Karpas-422 (cell line): Measurements from ENCODE around the gene SYT11. TPM values are rescaled to one million over a fixed set of nuclear protein-coding genes. Genes with fewer than 3 reads are reported as not detected.
A peak's percentile ranks its signal among the peaks of the same experiment; 100 is the strongest.
"Not testable (repeated sequence)": the region's sequence is repeated elsewhere in the genome, so short reads cannot be mapped to it uniquely, and the experiment has no call there.

Experiments
- DNase-seq: peaks from one replicate; pipeline ENCODE4 v3.0.0-alpha.2; 2015
- H2AFZ ChIP-seq: fragments of 200-600 bp; sonication (generic); 2 replicates; pipeline ENCODE4 v1.6.1; 2014; ENCODE audit warnings: antibody characterized with exemption, low read length, mixed read lengths
- H3K27ac ChIP-seq: fragments of 200-600 bp; sonication (generic); 2 replicates; pipeline ENCODE4 v1.5.1; 2014; ENCODE audit warnings: mild to moderate bottlenecking, low read length, moderate library complexity
- H3K27me3 ChIP-seq: fragments of 200-600 bp; sonication (generic); 2 replicates; pipeline ENCODE4 v1.6.1; 2014; ENCODE audit warnings: low read length, mixed read lengths
- H3K36me3 ChIP-seq: fragments of 200-600 bp; sonication (generic); 2 replicates; pipeline ENCODE4 v1.6.1; 2014; ENCODE audit warnings: low read length, mixed read lengths; ENCODE audit not compliant: insufficient read depth
- H3K4me1 ChIP-seq: fragments of 200-600 bp; sonication (generic); 2 replicates; pipeline ENCODE4 v1.6.1; 2014; ENCODE audit warnings: mild to moderate bottlenecking, low read length, mixed read lengths
- H3K4me2 ChIP-seq: fragments of 200-600 bp; sonication (generic); 2 replicates; pipeline ENCODE4 v1.6.1; 2014; ENCODE audit warnings: low read length, low read depth, mild to moderate bottlenecking; ENCODE audit not compliant: poor library complexity, severe bottlenecking
- H3K4me3 ChIP-seq: fragments of 200-600 bp; sonication (generic); 2 replicates; pipeline ENCODE4 v1.5.1; 2014; ENCODE audit warnings: mild to moderate bottlenecking, antibody characterized with exemption, low read length, mixed read lengths
- H3K79me2 ChIP-seq: fragments of 200-600 bp; sonication (generic); 2 replicates; pipeline ENCODE4 v1.6.1; 2014; ENCODE audit warnings: mild to moderate bottlenecking, low read length, mixed read lengths
- H3K9ac ChIP-seq: fragments of 200-600 bp; sonication (generic); 2 replicates; pipeline ENCODE4 v1.6.0; 2014; ENCODE audit warnings: low read length
- H3K9me2 ChIP-seq: fragments of 200-600 bp; sonication (generic), shearing (Covaris generic); replicated peaks from 2 replicates; pipeline ENCODE4 v1.6.0; 2014; ENCODE audit warnings: mild to moderate bottlenecking, low read length, moderate library complexity; ENCODE audit not compliant: insufficient read depth
- H3K9me3 ChIP-seq: fragments of 300-700, 200-600 bp; sonication (generic); 2 replicates; pipeline ENCODE4 v1.6.1; 2014; ENCODE audit warnings: low read length, mixed read lengths
- H4K20me1 ChIP-seq: fragments of 200-600 bp; sonication (generic); 2 replicates; pipeline ENCODE4 v1.6.1; 2014; ENCODE audit warnings: mild to moderate bottlenecking, antibody characterized with exemption, low read length, low read depth; ENCODE audit not compliant: insufficient read depth
- total RNA-seq: library from RNA; depleted of rRNA; stranded (reverse); fragments of >200 nt; shearing (Covaris generic); gene quantifications from 2 replicates; pipeline ENCODE4 v1.2.3, GENCODE V29; 2014; ENCODE audit warnings: low replicate concordance

Gene SYT11
- total RNA-seq, 1 experiment from 2014 or later = 51.2 TPM

- H3K9ac ChIP-seq = no peak overlapping the region
- peaks cover 63% of the 10 kb centered on the region for H3K79me2 ChIP-seq
- H2AFZ ChIP-seq = no peak overlapping the region
- H3K27me3 ChIP-seq = no peaks in the 10 kb centered on the region
- H3K9me3 ChIP-seq = no peaks in the 10 kb centered on the region
- no peaks in the 10 kb centered on the region for H3K9me2 ChIP-seq
- no peak overlapping the region for H3K27ac ChIP-seq
- H4K20me1 ChIP-seq = no peaks in the 10 kb centered on the region
- H3K36me3 ChIP-seq = 0 out of 2 replicates have a peak, but pooled peaks cover 5% of the 10 kb centered on the region
- no peak overlapping the region for H3K4me3 ChIP-seq
- no peak overlapping the region for H3K4me2 ChIP-seq
- peaks cover 8% of the 10 kb centered on the region for H3K4me1 ChIP-seq
- DNase-seq = peak; percentile 51
Observed at GRCh38 chr1:155834296-155834926, 25.0 kb upstream of the SYT11 start.

- H3K9me2 ChIP-seq, H3K4me1 ChIP-seq, H3K9ac ChIP-seq, H3K4me3 ChIP-seq, H4K20me1 ChIP-seq, H3K36me3 ChIP-seq, H3K27ac ChIP-seq, H3K4me2 ChIP-seq, H3K27me3 ChIP-seq, H3K9me3 ChIP-seq, H2AFZ ChIP-seq, DNase-seq: not testable (repeated sequence)
- peaks cover 64% of the 10 kb centered on the region for H3K79me2 ChIP-seq
Observed at GRCh38 chr1:155834927-155835399, 24.4 kb upstream of the SYT11 start.

GRCh38 chr1:155835548-155835947 lies 23.8 kb upstream of the SYT11 start:
- H2AFZ ChIP-seq = no peak overlapping the region
- no peak overlapping the region for H3K27ac ChIP-seq
- no peak overlapping the region for H3K4me3 ChIP-seq
- H3K79me2 ChIP-seq = peaks cover 69% of the 10 kb centered on the region
- H3K9me3 ChIP-seq = no peaks in the 10 kb centered on the region
- H3K4me2 ChIP-seq = no peak overlapping the region
- 0 out of 2 replicates have a peak, but pooled peaks cover 5% of the 10 kb centered on the region for H3K36me3 ChIP-seq
- peaks cover 8% of the 10 kb centered on the region for H3K4me1 ChIP-seq
- no peaks in the 10 kb centered on the region for H3K9me2 ChIP-seq
- H3K9ac ChIP-seq = no peak overlapping the region
- no peaks in the 10 kb centered on the region for H3K27me3 ChIP-seq
- no peaks in the 10 kb centered on the region for H4K20me1 ChIP-seq
- peak; percentile 32 for DNase-seq

- Histone ChIP-seq H3K79me2 (peaks cover 89% of the 10 kb centered on the region), H3K9ac (no peak overlapping the region), H3K27ac (no peak overlapping the region), H3K9me3 (no peaks in the 10 kb centered on the region), H3K27me3 (no peaks in the 10 kb centered on the region), H2AFZ (no peak overlapping the region), H3K4me2 (no peak overlapping the region), H4K20me1 (no peaks in the 10 kb centered on the region), H3K4me1 (no peaks in the 10 kb centered on the region), H3K9me2 (no peaks in the 10 kb centered on the region), H3K36me3 (peaks cover 17% of the 10 kb centered on the region; the same call in 1 of the 2 replicates), H3K4me3 (no peak overlapping the region)
- DNase-seq = no peak
Observed at GRCh38 chr1:155840386-155840785, 19.0 kb upstream of the SYT11 start.

- Histone ChIP-seq H3K36me3 (peaks cover 19% of the 10 kb centered on the region; the same call in 1 of the 2 replicates), H4K20me1 (no peaks in the 10 kb centered on the region), H3K4me2 (no peak overlapping the region), H3K27me3 (no peaks in the 10 kb centered on the region), H3K79me2 (peaks cover 93% of the 10 kb centered on the region), H3K4me3 (no peak overlapping the region), H3K9ac (no peak overlapping the region), H3K9me3 (no peaks in the 10 kb centered on the region), H2AFZ (no peak overlapping the region), H3K27ac (no peak overlapping the region), H3K9me2 (no peaks in the 10 kb centered on the region), H3K4me1 (peaks cover 5% of the 10 kb centered on the region; the same call in 1 of the 2 replicates)
- no peak for DNase-seq
Observed at GRCh38 chr1:155844860-155845421, 14.4 kb upstream of the SYT11 start.

- DNase-seq = no peak
- no peaks in the 10 kb centered on the region for H4K20me1 ChIP-seq
- H3K27ac ChIP-seq = no peak overlapping the region
- H3K27me3 ChIP-seq = no peaks in the 10 kb centered on the region
- H3K4me2 ChIP-seq = no peak overlapping the region
- peaks cover 24% of the 10 kb centered on the region; the same call in 1 of the 2 replicates for H3K36me3 ChIP-seq
- peaks cover 92% of the 10 kb centered on the region for H3K79me2 ChIP-seq
- H3K4me3 ChIP-seq = no peak overlapping the region
- H3K4me1 ChIP-seq = peaks cover 5% of the 10 kb centered on the region; the same call in 1 of the 2 replicates
- H2AFZ ChIP-seq = no peak overlapping the region
- no peak overlapping the region for H3K9ac ChIP-seq
- H3K9me3 ChIP-seq = no peaks in the 10 kb centered on the region
- H3K9me2 ChIP-seq = no peaks in the 10 kb centered on the region
Observed at GRCh38 chr1:155847823-155848529, 11.4 kb upstream of the SYT11 start.

GRCh38 chr1:155850345-155850744 lies 9.0 kb upstream of the SYT11 start:
- Histone ChIP-seq H4K20me1 (no peaks in the 10 kb centered on the region), H2AFZ (no peak overlapping the region), H3K27me3 (no peaks in the 10 kb centered on the region), H3K4me2 (no peak overlapping the region), H3K36me3 (peaks cover 28% of the 10 kb centered on the region; the same call in 1 of the 2 replicates), H3K4me1 (peaks cover 5% of the 10 kb centered on the region; the same call in 1 of the 2 replicates), H3K9ac (no peak overlapping the region), H3K9me3 (no peaks in the 10 kb centered on the region), H3K4me3 (no peak overlapping the region), H3K27ac (no peak overlapping the region), H3K9me2 (no peaks in the 10 kb centered on the region), H3K79me2 (peaks cover 87% of the 10 kb centered on the region)
- no peak for DNase-seq
